Lung (tissue), 12 donors: Measurements from ENCODE around the gene ASTN2. TPM values are rescaled to one million over a fixed set of nuclear protein-coding genes. Genes with fewer than 3 reads are reported as not detected.
A peak's percentile ranks its signal among the peaks of the same experiment; 100 is the strongest.

Experiments
- ATAC-seq: fragments of 200-7000 bp; cut with Tn5 transposase; one replicate; pipeline ENCODE4 v1.9.1; 2020; ENCODE audit warnings: moderate number of reproducible peaks; ENCODE audit not compliant: insufficient read depth, low FRiP score
- DNase-seq, 3 donors: peaks; one replicate each; pipeline ENCODE4 v3.0.0-alpha.2; 2013 to 2017
- H3K27ac ChIP-seq, 2 donors: one replicate each; pipeline ENCODE4 v1.5.1; 2013; ENCODE audit warnings: mild to moderate bottlenecking in 2 of 2, moderate library complexity in 2 of 2, control low read depth in 1 of 2, inconsistent platforms in 1 of 2, low read depth in 1 of 2, low read length in 1 of 2
- H3K27me3 ChIP-seq, 3 donors: one replicate each; pipeline ENCODE4 v1.5.1; 2013; ENCODE audit warnings: low read length in 2 of 3; ENCODE audit not compliant: control insufficient read depth in 3 of 3, insufficient read depth in 3 of 3
- H3K36me3 ChIP-seq, 4 donors: one replicate each; pipeline ENCODE4 v1.5.1; 2013; ENCODE audit warnings: low read length in 4 of 4, mild to moderate bottlenecking in 1 of 4, moderate library complexity in 1 of 4; ENCODE audit not compliant: control insufficient read depth in 4 of 4, insufficient read depth in 4 of 4
- H3K4me1 ChIP-seq, 5 donors: one replicate each; pipeline ENCODE4 v1.5.1; 2013; ENCODE audit warnings: low read length in 5 of 5, mild to moderate bottlenecking in 2 of 5, moderate library complexity in 1 of 5; ENCODE audit not compliant: control insufficient read depth in 5 of 5, insufficient read depth in 5 of 5
- H3K4me3 ChIP-seq: one replicate; pipeline ENCODE4 v1.5.1; 2013; ENCODE audit warnings: mild to moderate bottlenecking, control low read depth, moderate library complexity
- H3K9ac ChIP-seq, 2 donors: one replicate each; pipeline ENCODE4 v1.5.1; 2013; ENCODE audit warnings: low read length in 2 of 2, control low read depth in 1 of 2; ENCODE audit not compliant: insufficient read depth in 1 of 2
- H3K9me3 ChIP-seq, 4 donors: one replicate each; pipeline ENCODE4 v1.5.1; 2013; ENCODE audit warnings: low read length in 3 of 4, mild to moderate bottlenecking in 1 of 4, moderate library complexity in 1 of 4; ENCODE audit not compliant: control insufficient read depth in 4 of 4, insufficient read depth in 3 of 4
- CTCF ChIP-seq: IDR thresholded peaks from 2 replicates; pipeline ENCODE4 v1.5.1; 2012; ENCODE audit warnings: mild to moderate bottlenecking; ENCODE audit errors: control extremely low read depth, extremely low read depth
- WGBS, 2 donors: extraction: QIAGEN DNeasy Blood & Tissue Kit; methylation state at CpG; one replicate each; pipeline ENCODE4 v1.1.7; 2013; 5-methylcytosine and 5-hydroxymethylcytosine counted together
- polyA plus RNA-seq, 2 donors: library from polyadenylated mRNA; stranded (reverse); fragments of 200-250 nt; gene quantifications; one replicate each; pipeline ENCODE4 v1.2.1, GENCODE V29; 2013
- total RNA-seq, 2 donors: library from RNA; depleted of rRNA in 1 of 2; stranded (reverse); fragments of >200 nt in 1 of 2; gene quantifications; one replicate each; pipeline ENCODE4 v1.2.1, GENCODE V29; 2014 to 2021
- donor health status: control.
- donor health status: control.
- donor health status: Bipolar disorder and iron deficiency.
- donor health status: healthy.
- donor health status: DM: yes; HTN: yes; CAD: no.

Gene ASTN2
- total and polyA plus RNA-seq, 4 donors, result 1.4 to 7.0 (median 3.3) TPM

- no peaks in the 10 kb centered on the region for H3K36me3 ChIP-seq
- ATAC-seq, result no peak
- H3K27ac ChIP-seq, result no peak overlapping the region
- H3K9ac ChIP-seq, result no peak overlapping the region
- no peak for DNase-seq
- no peaks in the 10 kb centered on the region for H3K27me3 ChIP-seq
- H3K4me1 ChIP-seq, result no peaks in the 10 kb centered on the region
- H3K4me3 ChIP-seq, result no peak overlapping the region
- no peak for TF ChIP-seq CTCF
- 63 to 85% methylated on average over 3 of the region's 3 CpGs for WGBS, 2 donors
- H3K9me3 ChIP-seq, result no peaks in the 10 kb centered on the region
Measured at GRCh38 chr9:117029341-117029740, 385.5 kb downstream of the ASTN2 start.

GRCh38 chr9:117028103-117028858 lies 386.6 kb downstream of the ASTN2 start:
- DNase-seq, result peak; percentile 28 to 53 (median 44)
- Histone ChIP-seq H3K9me3 (no peaks in the 10 kb centered on the region), H3K27ac (no peak overlapping the region), H3K9ac (no peak overlapping the region), H3K4me3 (no peak overlapping the region), H3K4me1 (no peaks in the 10 kb centered on the region), H3K36me3 (no peaks in the 10 kb centered on the region), H3K27me3 (no peaks in the 10 kb centered on the region)
- WGBS, 2 donors, result 49 to 53% methylated on average over 2 of the region's 2 CpGs
- ATAC-seq, result no peak
- TF ChIP-seq CTCF, result no peak

- 91 to 93% methylated on average over 2 of the region's 2 CpGs for WGBS, 2 donors
- TF ChIP-seq CTCF, result no peak
- Histone ChIP-seq H3K36me3 (no peaks in the 10 kb centered on the region), H3K4me1 (no peaks in the 10 kb centered on the region), H3K9me3 (no peaks in the 10 kb centered on the region), H3K9ac (no peak overlapping the region), H3K27me3 (no peaks in the 10 kb centered on the region), H3K27ac (no peak overlapping the region), H3K4me3 (no peak overlapping the region)
- ATAC-seq (no peak), DNase-seq (peak in 1 of 3 donors; percentile 6)
Measured at GRCh38 chr9:117021906-117022305, 393.0 kb downstream of the ASTN2 start.
